GM12892 (cell line): Measurements from ENCODE around the gene PPP1R3E. TPM values are rescaled to one million over a fixed set of nuclear protein-coding genes. Genes with fewer than 3 reads are reported as not detected.
A peak's percentile ranks its signal among the peaks of the same experiment; 100 is the strongest.

Source experiments
- DNase-seq: peaks from one replicate; pipeline ENCODE4 v3.0.0; 2011; ENCODE audit not compliant: insufficient read length
- FAIRE-seq: peaks from 2 replicates; lab custom pipeline; 2011; peaks lifted over from hg19 to GRCh38; lab: Jason Lieb, UNC
- POLR2A ChIP-seq: IDR thresholded peaks from 2 replicates; pipeline ENCODE4 v1.6.1; 2011; ENCODE audit warnings: low read depth, low read length, control low read depth
- POLR2AphosphoS5 ChIP-seq: IDR thresholded peaks from 2 replicates; pipeline ENCODE4 v1.6.1; 2011; ENCODE audit warnings: low read depth, low read length, control low read depth
- TAF1 ChIP-seq: IDR thresholded peaks from 2 replicates; pipeline ENCODE4 v1.6.1; 2011; ENCODE audit warnings: low read depth, mild to moderate bottlenecking, control low read depth, low read length, borderline replicate concordance
- polyA plus RNA-seq: library from polyadenylated mRNA; unstranded; fragments of >200 nt; gene quantifications from one replicate; pipeline ENCODE4 v1.2.1, GENCODE V29; 2012; ENCODE audit warnings: missing spikeins, inconsistent platforms; ENCODE audit not compliant: missing spikeins

The PPP1R3E gene
- polyA plus RNA-seq: 19.0 TPM

DNA sequence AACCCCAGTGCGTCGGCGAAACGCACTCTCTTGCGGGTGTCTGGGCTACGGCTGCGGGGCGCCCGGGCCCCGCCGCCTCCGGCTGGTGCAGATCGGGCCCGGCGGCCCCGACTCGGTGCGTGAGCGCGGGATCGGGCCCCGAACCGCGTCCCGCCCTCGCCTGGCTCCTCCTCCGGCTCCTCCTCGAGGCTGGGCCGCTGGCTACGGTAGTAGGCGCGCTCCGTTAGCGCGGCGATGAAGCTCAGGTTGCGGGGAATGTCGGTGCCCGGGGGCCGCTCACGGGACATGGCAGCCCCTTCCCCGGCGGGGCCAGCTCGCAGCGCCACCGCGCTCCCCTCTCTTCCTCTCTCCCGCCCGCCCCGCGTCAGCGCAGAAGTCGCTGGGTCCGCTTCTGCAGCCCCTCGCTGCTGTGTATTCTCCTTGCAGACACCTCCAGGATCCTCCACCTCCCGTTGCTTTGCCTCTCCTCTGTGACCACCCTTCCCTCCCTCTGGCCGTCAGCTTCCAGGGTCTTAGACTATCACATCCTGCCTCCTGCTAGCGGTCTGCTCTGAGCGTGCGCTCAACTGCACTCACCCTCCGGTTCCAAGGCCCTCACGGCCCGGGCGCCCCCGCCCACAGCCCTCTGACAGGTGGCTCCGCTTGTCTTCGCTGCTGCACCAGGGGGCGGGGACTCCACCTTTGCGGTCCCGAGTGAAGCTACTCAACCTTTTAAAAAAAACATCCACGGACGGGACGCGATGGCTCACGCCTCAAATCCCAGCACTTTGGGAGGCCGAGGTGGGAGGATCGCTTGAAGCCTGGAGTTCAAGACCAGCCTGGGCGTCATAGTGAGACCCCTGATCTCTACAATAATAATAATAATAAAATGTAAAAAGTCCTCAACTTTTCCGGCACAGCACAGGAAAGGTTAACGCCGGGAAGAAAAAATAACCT lies at the start of gene PPP1R3E:
Gene PPP1R3E (minus strand): TSS at position 570 of the 936 bp plus-strand sequence. CDS start 283 bp downstream, at position 287.
- peak; percentile 51 for DNase-seq
- TF ChIP-seq POLR2AphosphoS5 (peak; percentile 89), TAF1 (peak; percentile 63; the same call in 1 of the 2 replicates), POLR2A (peak; percentile 81)
- FAIRE-seq: peak; percentile 64

DNA sequence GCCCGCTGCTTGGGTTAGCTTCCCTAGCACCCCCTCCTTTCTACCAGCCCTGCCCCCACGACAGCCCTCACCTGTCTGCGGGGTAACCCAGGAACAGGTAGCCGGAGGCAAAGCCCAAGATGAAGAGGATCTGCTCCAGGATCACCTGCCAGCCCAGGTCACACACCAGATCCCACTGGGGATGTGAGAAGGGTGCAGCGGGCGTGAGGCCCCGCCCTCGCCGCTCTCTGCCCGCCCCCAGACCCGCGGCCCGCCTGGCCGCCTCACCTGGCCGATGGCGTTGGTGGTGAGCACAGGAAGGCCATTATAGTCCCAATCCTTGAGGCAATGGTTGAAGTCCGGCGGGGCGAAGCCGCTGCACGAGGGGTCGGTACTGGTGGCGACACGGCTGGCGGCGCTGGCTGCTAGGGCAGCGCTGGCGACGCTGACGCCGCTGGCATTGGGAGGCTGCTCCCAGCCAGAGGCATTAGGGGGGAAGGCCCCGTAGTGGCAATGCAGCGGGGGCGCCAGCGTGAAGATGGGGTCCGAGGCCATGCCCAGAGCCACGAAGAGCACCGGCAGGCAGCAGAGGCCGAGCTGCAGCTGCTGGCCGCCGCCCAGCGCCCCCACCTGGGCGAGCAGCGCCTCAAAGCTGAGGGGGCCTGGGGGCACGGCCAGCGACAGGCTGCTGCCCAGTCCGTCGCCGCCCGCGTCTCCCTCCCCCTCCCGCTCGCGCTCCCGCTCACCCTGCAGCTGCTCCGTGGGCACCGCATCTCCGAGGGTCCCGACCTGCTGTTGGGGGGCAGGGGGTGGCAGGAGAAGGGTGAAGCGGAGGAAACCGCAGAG lies 49.2 kb upstream of the PPP1R3E start:
- no peak for FAIRE-seq
- DNase-seq: no peak
- TF ChIP-seq POLR2A (no peak), POLR2AphosphoS5 (no peak), TAF1 (no peak)

DNA sequence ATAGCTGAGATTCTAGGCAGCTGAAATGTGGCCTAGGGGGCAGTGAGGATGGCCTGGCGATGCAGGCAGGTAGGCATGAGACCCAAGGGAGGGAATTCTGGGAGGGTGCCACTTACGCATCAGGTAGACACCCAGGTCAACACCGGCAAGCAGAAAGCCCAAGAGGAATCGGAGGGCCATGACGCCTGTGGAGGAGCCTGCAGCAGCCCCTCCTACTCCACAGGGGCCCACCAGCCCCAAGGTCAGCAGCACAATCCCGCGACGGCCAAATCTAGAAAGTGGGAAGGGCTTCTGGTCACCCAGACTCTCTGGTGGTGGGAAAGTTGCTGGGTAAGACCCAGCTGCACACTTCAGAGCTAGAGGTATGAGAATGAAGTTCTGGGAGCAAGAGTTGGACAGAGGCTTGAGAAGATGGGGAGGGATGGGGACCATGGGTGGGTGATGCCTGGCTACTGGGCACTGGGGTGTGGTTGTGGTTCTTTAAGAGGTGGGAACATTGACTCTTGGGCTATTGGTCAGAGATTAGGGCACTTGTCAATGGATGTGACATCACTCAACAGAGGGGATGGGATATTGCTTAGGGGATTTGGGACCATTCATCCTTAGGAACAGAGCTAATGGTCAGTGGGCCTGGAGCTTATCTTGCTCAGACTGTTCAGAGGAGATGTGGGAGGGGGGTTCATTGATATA lies 46.6 kb upstream of the PPP1R3E start:
- DNase-seq: no peak
- FAIRE-seq: no peak

DNA sequence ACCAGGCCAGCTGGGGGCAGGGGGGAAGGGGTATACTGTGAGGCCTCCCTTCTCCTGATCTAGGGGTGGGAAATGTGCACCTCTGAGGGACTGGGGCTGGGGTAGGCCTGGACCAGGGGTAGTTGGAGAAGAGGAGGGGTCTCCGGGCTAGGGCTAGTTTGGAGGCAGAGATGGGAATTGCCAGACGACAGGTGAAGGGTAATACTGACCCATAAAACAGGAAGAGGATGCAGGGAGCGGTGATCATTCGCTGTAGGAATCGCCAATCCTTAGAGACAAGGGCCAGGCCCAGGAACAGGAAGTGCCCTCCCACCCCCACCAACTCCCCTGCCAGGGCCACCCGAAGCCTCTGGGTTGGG lies 45.6 kb upstream of the PPP1R3E start:
- DNase-seq (no peak), FAIRE-seq (no peak)
- no peak for TF ChIP-seq POLR2AphosphoS5
- no peak for TF ChIP-seq POLR2A
- no peak for TF ChIP-seq TAF1

More for the DNA sequence above, 46.6 kb upstream of the PPP1R3E start:
- TF ChIP-seq POLR2AphosphoS5 (no peak), TAF1 (no peak), POLR2A (no peak)

DNA sequence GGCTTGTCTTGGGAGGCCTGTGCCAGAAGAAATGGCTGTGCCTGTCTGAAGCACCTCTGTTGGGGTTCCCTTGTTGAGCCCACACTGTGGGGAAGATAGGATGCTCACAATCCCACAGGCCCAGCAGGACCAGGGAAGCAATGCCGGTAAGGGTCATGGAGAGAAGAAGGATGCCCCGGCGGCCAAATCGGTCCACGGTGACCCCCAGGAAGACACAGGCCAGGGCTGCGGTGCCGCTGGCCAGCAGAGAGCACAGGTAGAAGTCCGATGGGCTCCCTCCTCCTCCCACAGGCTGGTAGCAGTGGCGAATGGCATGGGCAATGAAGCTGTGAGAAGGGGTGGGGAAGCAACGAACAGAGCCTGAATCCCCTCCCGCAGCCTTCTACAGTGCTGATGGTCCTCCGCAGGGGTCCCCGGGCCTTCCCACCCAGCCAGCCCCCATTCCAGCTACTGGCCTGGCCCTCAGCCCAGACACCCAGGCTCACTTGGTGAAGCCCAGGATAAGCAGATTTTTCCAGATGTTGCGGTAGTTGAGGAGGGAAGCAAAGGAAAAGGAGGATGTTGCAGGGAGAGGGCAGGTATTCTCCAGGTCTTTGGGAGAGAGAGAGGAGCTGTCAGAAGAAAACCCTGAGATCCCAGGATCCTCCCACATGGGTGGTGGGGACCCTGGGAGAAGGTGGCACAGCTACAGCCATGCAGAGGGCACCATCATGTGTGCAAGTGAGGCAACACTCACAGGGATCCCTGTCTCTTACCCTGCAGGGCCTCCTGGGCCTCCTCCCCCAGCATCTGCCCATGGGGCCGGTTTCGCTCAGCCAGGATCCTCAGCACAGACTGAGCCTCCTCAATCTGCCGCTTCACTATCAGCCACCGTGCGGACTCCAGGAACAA lies 45.0 kb upstream of the PPP1R3E start:
- DNase-seq (no peak), FAIRE-seq (no peak)
- TF ChIP-seq TAF1: no peak
- no peak for TF ChIP-seq POLR2AphosphoS5
- TF ChIP-seq POLR2A: no peak

DNA sequence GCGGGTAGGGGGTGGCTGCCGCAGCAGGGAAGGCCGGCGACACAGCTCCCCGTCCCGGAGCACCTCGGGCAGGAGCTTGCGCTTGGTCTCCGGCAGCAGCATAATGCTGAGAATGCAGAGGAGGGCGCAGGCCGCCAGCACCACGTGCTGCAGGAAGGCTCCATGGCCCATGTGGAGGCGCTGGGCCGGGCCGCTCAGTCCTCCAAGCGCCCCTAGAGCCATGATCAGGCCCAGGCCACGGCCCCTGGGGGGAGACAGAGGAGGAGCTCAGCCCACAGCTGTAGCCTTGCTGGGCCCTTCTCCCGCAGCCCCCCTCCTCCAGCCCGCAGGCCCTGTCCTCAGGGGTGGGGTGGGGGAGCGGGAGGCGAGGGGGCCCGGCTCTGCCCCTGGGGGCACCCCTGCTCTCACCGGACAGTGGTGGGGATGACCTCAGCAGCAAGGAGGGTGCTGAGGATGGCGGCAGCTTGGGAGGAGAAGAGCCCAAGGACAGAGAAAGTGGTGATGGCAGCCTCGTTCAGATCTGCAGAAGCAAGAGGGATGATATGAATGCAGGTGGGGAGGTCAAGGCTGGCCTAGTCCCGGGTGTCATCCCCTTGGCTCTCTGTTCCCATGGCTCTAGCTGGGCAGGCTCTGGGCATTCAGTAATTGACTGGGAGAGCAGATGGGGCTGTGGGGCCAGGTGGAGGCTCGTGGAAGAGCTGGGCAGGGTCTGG lies 44.2 kb upstream of the PPP1R3E start:
- FAIRE-seq (no peak), DNase-seq (no peak)
- no peak for TF ChIP-seq TAF1
- no peak for TF ChIP-seq POLR2AphosphoS5
- TF ChIP-seq POLR2A: no peak

DNA sequence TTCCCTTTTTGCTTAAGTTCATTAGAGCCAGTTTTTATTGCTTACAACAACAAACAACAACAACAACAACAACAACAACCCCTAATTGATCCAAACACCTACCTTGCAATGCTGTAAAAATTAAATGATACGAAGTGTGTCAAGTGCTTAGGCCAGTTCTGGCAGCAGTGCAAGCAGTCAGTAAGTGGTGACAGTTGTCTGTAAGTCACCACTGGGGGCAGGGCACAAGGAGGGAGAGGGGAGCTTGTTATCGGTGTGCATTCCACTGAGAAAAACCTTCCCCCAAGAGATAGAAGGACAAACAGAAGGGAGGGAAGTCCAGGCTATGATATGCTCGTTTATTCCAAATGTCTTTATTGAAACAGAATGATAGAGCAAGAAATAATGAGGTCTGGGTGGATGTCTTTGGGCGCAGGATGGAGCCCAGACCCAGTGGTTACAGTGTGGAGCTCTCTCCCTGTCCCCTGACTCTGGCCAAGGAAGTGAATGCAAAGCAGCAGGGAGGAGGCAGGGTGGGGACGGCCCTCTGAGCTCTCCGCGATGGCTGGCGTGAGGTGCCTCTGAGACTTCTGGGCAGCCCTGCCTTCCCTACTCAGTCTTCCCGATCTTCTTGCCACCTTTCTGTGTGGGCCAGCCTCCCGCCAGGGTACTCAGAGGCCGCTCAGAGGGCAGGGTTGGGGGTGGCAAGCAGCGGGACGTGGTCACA lies 43.5 kb upstream of the PPP1R3E start:
- TF ChIP-seq POLR2AphosphoS5 (no peak), TAF1 (no peak), POLR2A (no peak)
- DNase-seq: no peak
- no peak for FAIRE-seq

GRCh38 chr14:23344481-23344880 lies 41.8 kb upstream of the PPP1R3E start:
- DNase-seq: no peak
- no peak for FAIRE-seq
- TF ChIP-seq POLR2A (no peak), TAF1 (no peak), POLR2AphosphoS5 (no peak)

- no peak for TF ChIP-seq POLR2AphosphoS5
- no peak for TF ChIP-seq POLR2A
- no peak for TF ChIP-seq TAF1
- no peak for DNase-seq
- FAIRE-seq: no peak
Measured at GRCh38 chr14:23339506-23340268, 37.0 kb upstream of the PPP1R3E start.
